Vagina (tissue), 2 donors: Measurements from ENCODE around the gene HIPK2. TPM values are rescaled to one million over a fixed set of nuclear protein-coding genes. Genes with fewer than 3 reads are reported as not detected.
A peak's percentile ranks its signal among the peaks of the same experiment; 100 is the strongest.

Experiments
- DNase-seq, 2 donors: peaks; one replicate each; pipeline ENCODE4 v3.0.0-alpha.2; 2017; ENCODE audit errors: extremely low spot score in 2 of 2
- H3K27ac ChIP-seq: fragments of 200-600 bp; sonication (generic); one replicate; pipeline ENCODE4 v1.5.1; 2019
- H3K27me3 ChIP-seq: fragments of 200-600 bp; sonication (generic); one replicate; pipeline ENCODE4 v1.5.1; 2019
- H3K36me3 ChIP-seq, 2 donors: fragments of 200-600 bp; sonication (generic); one replicate each; pipeline ENCODE4 v1.5.1; 2017 to 2019
- H3K4me1 ChIP-seq: fragments of 200-600 bp; sonication (generic); one replicate; pipeline ENCODE4 v1.5.1; 2019
- H3K4me3 ChIP-seq, 2 donors: fragments of 200-600 bp; sonication (generic); 1 replicate in 1 of 2; 2 replicates in 1 of 2; pipeline ENCODE4 v1.5.1; 2016 to 2019
- H3K9me3 ChIP-seq: fragments of 200-600 bp; sonication (generic); one replicate; pipeline ENCODE4 v1.5.1; 2019
- CTCF ChIP-seq, 3 experiments: fragments of 450-650 bp in 2 of 3; fragments of 200-600 bp in 1 of 3; sonication (generic) in 1 of 3; IDR thresholded peaks; one replicate each; pipeline ENCODE4 v1.5.1; 2017 to 2019; ENCODE audit warnings: antibody characterized with exemption in 3 of 3, mild to moderate bottlenecking in 2 of 3, moderate library complexity in 2 of 3
- POLR2A ChIP-seq, 2 donors: fragments of 450-650 bp; IDR thresholded peaks; one replicate each; pipeline ENCODE4 v1.6.1; 2017; ENCODE audit warnings: antibody characterized with exemption in 2 of 2, mild to moderate bottlenecking in 2 of 2, moderate library complexity in 2 of 2
- POLR2AphosphoS5 ChIP-seq, 2 donors: sonication (generic); formaldehyde crosslinking; IDR thresholded peaks; one replicate each; pipeline ENCODE4 v1.9.0; 2017; ENCODE audit warnings: antibody characterized with exemption in 2 of 2, mild to moderate bottlenecking in 2 of 2, low read depth in 1 of 2; ENCODE audit not compliant: insufficient read depth in 1 of 2
- intact Hi-C: fragments of 100-400 bp; cut with DNase I; formaldehyde crosslinking; loops from one replicate; pipeline ENCODE4 v1.15.1; 2023
- total RNA-seq: library from RNA; depleted of rRNA; stranded (reverse); fragments of >200 nt; gene quantifications from one replicate; pipeline ENCODE4 v1.2.3, GENCODE V29; 2016

HIPK2 gene
- total RNA-seq, 1 donor from 2014 or later = 21.9 TPM

GRCh38 chr7:139757968-139758367 is 19.8 kb downstream of the HIPK2 start:
- intact Hi-C loops = no loop called here
- Histone ChIP-seq H3K4me3 (no peak overlapping the region), H3K27ac (no peak overlapping the region), H3K36me3 (no peaks in the 10 kb centered on the region), H3K4me1 (peaks cover 44% of the 10 kb centered on the region), H3K27me3 (no peaks in the 10 kb centered on the region), H3K9me3 (no peaks in the 10 kb centered on the region)
- TF ChIP-seq POLR2A (IDR thresholded peaks at IDR 0.05) (no peak), POLR2AphosphoS5 (IDR thresholded peaks at IDR 0.05; ENCODE audit: insufficient read depth in 1 of 2, low read depth in 1 of 2) (no peak), CTCF (IDR thresholded peaks at IDR 0.05) (no peak)
- no peak for DNase-seq

- H3K9me3 ChIP-seq = no peaks in the 10 kb centered on the region
- DNase-seq = peak in 1 of 2 donors; percentile 49
- no peak overlapping the region for H3K27ac ChIP-seq
- H3K4me1 ChIP-seq = peaks cover 55% of the 10 kb centered on the region
- TF ChIP-seq POLR2AphosphoS5 (IDR thresholded peaks at IDR 0.05; ENCODE audit: insufficient read depth in 1 of 2, low read depth in 1 of 2) = no peak
- no peak for TF ChIP-seq CTCF (IDR thresholded peaks at IDR 0.05)
- no peak for TF ChIP-seq POLR2A (IDR thresholded peaks at IDR 0.05)
- no peak overlapping the region for H3K4me3 ChIP-seq
- H3K36me3 ChIP-seq = no peaks in the 10 kb centered on the region
- no peaks in the 10 kb centered on the region for H3K27me3 ChIP-seq
- intact Hi-C loops = no loop called here
Observed at GRCh38 chr7:139753693-139754111, 24.1 kb downstream of the HIPK2 start.

DNA sequence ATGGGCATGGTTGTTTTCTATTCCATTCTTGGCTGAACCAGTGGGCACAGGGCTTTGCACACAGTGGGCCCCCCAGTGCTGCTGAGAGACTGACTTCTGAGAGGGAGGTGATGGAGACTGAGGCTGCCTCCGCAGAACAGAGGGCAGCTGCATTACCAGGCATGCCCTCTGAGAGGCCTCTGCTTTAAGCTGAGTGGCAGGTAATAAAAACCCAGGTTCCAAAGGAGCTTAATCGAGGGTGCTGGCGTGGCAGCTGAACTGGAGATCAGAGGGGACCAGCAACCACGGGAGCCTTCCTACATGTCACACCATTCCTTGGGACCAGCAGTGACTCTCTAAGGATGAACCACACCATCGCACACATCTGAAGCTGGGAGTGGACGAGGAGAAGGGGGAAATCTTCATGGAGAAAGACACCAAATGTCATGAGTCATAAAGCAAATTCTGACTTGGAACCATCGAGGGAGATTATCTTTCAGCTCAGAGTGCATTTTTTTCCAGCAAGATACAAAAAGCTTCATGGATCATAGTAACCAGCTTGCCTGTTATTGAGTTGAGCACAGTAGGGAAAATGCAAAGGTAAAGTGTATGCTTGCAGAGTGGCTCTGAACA is 24.6 kb downstream of the HIPK2 start:
- no peaks in the 10 kb centered on the region for H3K9me3 ChIP-seq
- H3K27ac ChIP-seq = no peak overlapping the region
- DNase-seq = peak in 1 of 2 donors; percentile 42
- no peak overlapping the region for H3K4me3 ChIP-seq
- H3K27me3 ChIP-seq = no peaks in the 10 kb centered on the region
- H3K4me1 ChIP-seq = peaks cover 55% of the 10 kb centered on the region
- no peak for TF ChIP-seq POLR2AphosphoS5 (IDR thresholded peaks at IDR 0.05; ENCODE audit: insufficient read depth in 1 of 2, low read depth in 1 of 2)
- no peak for TF ChIP-seq POLR2A (IDR thresholded peaks at IDR 0.05)
- no peak for TF ChIP-seq CTCF (IDR thresholded peaks at IDR 0.05)
- intact Hi-C loops = no loop called here
- H3K36me3 ChIP-seq = no peaks in the 10 kb centered on the region

GRCh38 chr7:139752604-139753003 is 25.2 kb downstream of the HIPK2 start:
- TF ChIP-seq POLR2A (IDR thresholded peaks at IDR 0.05) (no peak), POLR2AphosphoS5 (IDR thresholded peaks at IDR 0.05; ENCODE audit: insufficient read depth in 1 of 2, low read depth in 1 of 2) (no peak), CTCF (IDR thresholded peaks at IDR 0.05) (no peak)
- Histone ChIP-seq H3K27ac (no peak overlapping the region), H3K27me3 (no peaks in the 10 kb centered on the region), H3K9me3 (no peaks in the 10 kb centered on the region), H3K4me3 (no peak overlapping the region), H3K36me3 (no peaks in the 10 kb centered on the region), H3K4me1 (peaks cover 53% of the 10 kb centered on the region)
- intact Hi-C loops = no loop called here
- DNase-seq = peak in 1 of 2 donors; percentile 11

DNA sequence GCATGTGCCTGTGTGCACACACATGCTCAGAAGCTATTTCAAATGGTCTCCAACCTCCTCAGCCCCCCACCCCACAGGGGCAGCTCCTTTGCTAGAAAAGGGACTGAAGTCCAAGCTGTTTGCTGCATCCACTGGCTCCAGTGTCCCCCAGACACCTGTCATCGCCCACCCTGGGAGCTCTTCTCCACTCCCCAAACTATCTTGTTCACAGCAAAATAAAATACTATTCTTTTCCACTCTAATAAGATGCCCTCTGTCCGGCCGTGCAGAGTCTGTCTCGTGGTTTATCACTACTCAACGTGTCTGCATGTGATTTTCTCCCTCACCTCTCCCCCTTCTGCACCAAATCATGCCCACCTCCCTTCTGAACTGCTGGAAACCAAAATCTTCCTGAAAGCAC is 25.6 kb downstream of the HIPK2 start:
- no peak overlapping the region for H3K27ac ChIP-seq
- H3K4me3 ChIP-seq = no peak overlapping the region
- peaks cover 53% of the 10 kb centered on the region for H3K4me1 ChIP-seq
- no peaks in the 10 kb centered on the region for H3K36me3 ChIP-seq
- TF ChIP-seq POLR2A (IDR thresholded peaks at IDR 0.05) (no peak), POLR2AphosphoS5 (IDR thresholded peaks at IDR 0.05; ENCODE audit: insufficient read depth in 1 of 2, low read depth in 1 of 2) (no peak), CTCF (IDR thresholded peaks at IDR 0.05) (no peak)
- DNase-seq = peak in 1 of 2 donors; percentile 75
- intact Hi-C loops = no loop called here
- H3K27me3 ChIP-seq = no peaks in the 10 kb centered on the region
- no peaks in the 10 kb centered on the region for H3K9me3 ChIP-seq
